Fibroblast of lung (primary cell): ENCODE measurements around the gene ANO1. TPM values are rescaled to one million over a fixed set of nuclear protein-coding genes. Genes with fewer than 3 reads are reported as not detected.

Experiments used
- DNase-seq, 2 donors: peaks; one replicate each; pipeline versions ENCODE4 v3.0.0 to v3.0.0-alpha.2; 2010; ENCODE audit warnings: low read depth in 2 of 2
- H2AFZ ChIP-seq: 2 replicates; pipeline ENCODE4 v1.5.1; 2012; ENCODE audit warnings: low read length, control low read depth, inconsistent platforms
- H3K27ac ChIP-seq: 2 replicates; pipeline ENCODE4 v1.5.1; 2011; ENCODE audit warnings: low read length, control low read depth; ENCODE audit not compliant: insufficient read depth
- H3K27me3 ChIP-seq: 2 replicates; pipeline ENCODE4 v1.5.1; 2011; ENCODE audit warnings: mild to moderate bottlenecking, low read length; ENCODE audit not compliant: control insufficient read depth, insufficient read depth
- H3K36me3 ChIP-seq: 2 replicates; pipeline ENCODE4 v1.5.1; 2011; ENCODE audit warnings: low read length; ENCODE audit not compliant: control insufficient read depth, insufficient read depth
- H3K4me1 ChIP-seq: 2 replicates; pipeline ENCODE4 v1.5.1; 2011; ENCODE audit warnings: low read length; ENCODE audit not compliant: control insufficient read depth, insufficient read depth; ENCODE audit errors: extremely low read depth
- H3K4me2 ChIP-seq: 2 replicates; pipeline ENCODE4 v1.5.1; 2011; ENCODE audit warnings: low read length, control low read depth; ENCODE audit not compliant: insufficient read depth; ENCODE audit errors: extremely low read depth
- H3K4me3 ChIP-seq, 4 experiments: fragments of 200-600 bp in 1 of 4; sonication (generic) in 1 of 4; replicated peaks in 1 of 4; 2 replicates each; pipeline ENCODE4 v1.5.1; 2011 to 2016; ENCODE audit warnings: low read length in 4 of 4, low read depth in 3 of 4, mild to moderate bottlenecking in 3 of 4, control low read depth in 2 of 4, inconsistent platforms in 1 of 4, mixed read lengths in 1 of 4; ENCODE audit not compliant: insufficient read depth in 1 of 4; ENCODE audit errors: control extremely low read depth in 1 of 4
- H3K79me2 ChIP-seq: 2 replicates; pipeline ENCODE4 v1.5.1; 2012; ENCODE audit warnings: mild to moderate bottlenecking, low read length, inconsistent platforms; ENCODE audit not compliant: control insufficient read depth, insufficient read depth
- H3K9ac ChIP-seq: 2 replicates; pipeline ENCODE4 v1.5.1; 2011; ENCODE audit warnings: mild to moderate bottlenecking, low read length, control low read depth; ENCODE audit not compliant: insufficient read depth
- H3K9me3 ChIP-seq: 2 replicates; pipeline ENCODE4 v1.5.1; 2012; ENCODE audit warnings: low read depth, low read length; ENCODE audit not compliant: control insufficient read depth, insufficient read depth
- H4K20me1 ChIP-seq: 2 replicates; pipeline ENCODE4 v1.5.1; 2011; ENCODE audit warnings: low read length; ENCODE audit not compliant: control insufficient read depth, insufficient read depth; ENCODE audit errors: extremely low read depth
- EZH2 ChIP-seq: IDR thresholded peaks from 2 replicates; pipeline ENCODE4 v1.5.1; 2012; ENCODE audit warnings: low read length, control low read depth, mild to moderate bottlenecking; ENCODE audit errors: missing control alignments
- polyA plus RNA-seq, 2 donors: library from polyadenylated mRNA; depleted of rRNA in 1 of 2; stranded (reverse) in 1 of 2; unstranded in 1 of 2; fragments of >200 nt; gene quantifications; 2 replicates each; pipeline ENCODE4 v1.2.1, GENCODE V29; 2011 to 2012; ENCODE audit warnings: missing spikeins in 1 of 2
- total RNA-seq: library from RNA; depleted of rRNA; stranded (reverse); fragments of >200 nt; gene quantifications from 2 replicates; pipeline ENCODE4 v1.2.1, GENCODE V29; 2014
- TF ChIP-seq, protein P1 (sequence below), 2 donors: IDR thresholded peaks in 1 of 2; conservative IDR thresholded peaks in 1 of 2; 1 replicate in 1 of 2; 2 replicates in 1 of 2; pipeline ENCODE4 v1.5.1; 2011 to 2012; ENCODE audit warnings: low read length in 2 of 2, control low read depth in 1 of 2, inconsistent platforms in 1 of 2, low read depth in 1 of 2, mild to moderate bottlenecking in 1 of 2

ANO1 gene
- total and polyA plus RNA-seq, 2 donors (not counting 1 experiment from before 2014, with no cell fraction given), result 0.99 to 4.1 TPM

DNA sequence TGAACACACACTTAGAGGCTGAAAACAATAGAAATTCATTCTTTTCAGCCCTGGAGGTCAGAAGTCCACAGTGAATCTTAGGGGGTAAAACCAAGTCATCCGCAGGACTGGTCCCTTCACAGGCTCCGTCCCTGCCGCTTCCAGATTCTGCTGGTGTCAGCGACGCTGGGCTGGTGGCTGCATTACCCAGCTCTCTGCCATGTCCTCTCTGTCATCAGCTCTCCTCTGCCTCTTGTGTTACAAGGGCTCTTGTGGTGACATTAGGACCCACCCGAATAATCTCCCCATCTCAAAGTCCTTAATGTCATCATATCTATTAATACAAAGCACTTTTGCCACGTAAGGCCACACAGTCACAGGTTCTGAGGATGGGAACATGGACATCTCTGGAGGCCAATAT, 47.7 kb upstream of the ANO1 start:
- Histone ChIP-seq H4K20me1 (no peaks in the 10 kb centered on the region), H2AFZ (no peak overlapping the region), H3K79me2 (no peaks in the 10 kb centered on the region), H3K36me3 (no peaks in the 10 kb centered on the region), H3K27me3 (no peaks in the 10 kb centered on the region), H3K4me2 (no peak overlapping the region), H3K4me3 (no peak overlapping the region), H3K9me3 (no peaks in the 10 kb centered on the region), H3K9ac (no peak overlapping the region), H3K4me1 (no peaks in the 10 kb centered on the region), H3K27ac (no peak overlapping the region)
- TF ChIP-seq, protein P1, sequence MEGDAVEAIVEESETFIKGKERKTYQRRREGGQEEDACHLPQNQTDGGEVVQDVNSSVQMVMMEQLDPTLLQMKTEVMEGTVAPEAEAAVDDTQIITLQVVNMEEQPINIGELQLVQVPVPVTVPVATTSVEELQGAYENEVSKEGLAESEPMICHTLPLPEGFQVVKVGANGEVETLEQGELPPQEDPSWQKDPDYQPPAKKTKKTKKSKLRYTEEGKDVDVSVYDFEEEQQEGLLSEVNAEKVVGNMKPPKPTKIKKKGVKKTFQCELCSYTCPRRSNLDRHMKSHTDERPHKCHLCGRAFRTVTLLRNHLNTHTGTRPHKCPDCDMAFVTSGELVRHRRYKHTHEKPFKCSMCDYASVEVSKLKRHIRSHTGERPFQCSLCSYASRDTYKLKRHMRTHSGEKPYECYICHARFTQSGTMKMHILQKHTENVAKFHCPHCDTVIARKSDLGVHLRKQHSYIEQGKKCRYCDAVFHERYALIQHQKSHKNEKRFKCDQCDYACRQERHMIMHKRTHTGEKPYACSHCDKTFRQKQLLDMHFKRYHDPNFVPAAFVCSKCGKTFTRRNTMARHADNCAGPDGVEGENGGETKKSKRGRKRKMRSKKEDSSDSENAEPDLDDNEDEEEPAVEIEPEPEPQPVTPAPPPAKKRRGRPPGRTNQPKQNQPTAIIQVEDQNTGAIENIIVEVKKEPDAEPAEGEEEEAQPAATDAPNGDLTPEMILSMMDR (conservative IDR thresholded peaks at IDR 0.05 in 1 of 2, IDR thresholded peaks at IDR 0.05 in 1 of 2; ENCODE audit: low read depth in 1 of 2, low read length in 2 of 2), result no peak
- no peak for TF ChIP-seq EZH2
- DNase-seq, result no peak

DNA sequence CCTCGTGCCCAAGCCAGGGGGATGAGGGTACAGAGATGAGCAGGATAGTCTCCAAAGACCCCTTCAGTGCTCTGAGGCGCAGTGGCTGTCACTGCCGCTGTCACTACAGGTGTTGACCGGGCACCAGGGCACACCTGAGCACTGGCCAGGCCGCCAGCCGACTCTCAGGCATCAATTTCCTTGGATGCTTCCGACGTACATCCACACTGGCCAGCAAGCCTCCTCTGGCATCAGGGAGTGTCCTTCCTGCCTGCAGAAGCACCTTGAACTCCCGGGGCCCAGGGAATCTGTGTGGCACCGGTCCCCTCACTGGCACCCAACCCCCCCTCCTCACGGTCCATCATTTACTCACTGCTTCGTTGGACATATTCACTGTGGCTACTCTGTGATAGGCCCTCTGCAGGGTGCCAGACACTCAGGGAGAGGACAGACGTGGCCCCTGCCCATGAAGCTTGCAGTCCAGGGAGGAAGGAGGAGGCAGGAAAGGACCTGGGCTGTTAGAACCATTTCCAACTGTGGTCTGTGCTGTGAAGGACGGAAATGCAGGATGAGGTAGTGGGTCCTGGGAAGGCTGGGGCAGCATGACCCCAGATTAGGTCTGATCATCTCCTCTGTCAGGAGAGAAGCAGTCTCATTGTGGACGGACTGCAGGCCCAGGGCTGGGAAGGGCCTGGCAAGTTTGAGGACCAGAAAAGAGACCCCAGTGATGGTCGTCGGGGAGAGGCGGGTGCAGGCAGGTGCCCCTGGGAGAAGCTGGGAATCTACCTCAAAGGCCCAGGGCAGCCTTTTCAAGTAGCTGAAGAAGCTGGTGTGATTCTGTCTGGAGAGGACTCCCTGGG, 46.3 kb upstream of the ANO1 start:
- no peaks in the 10 kb centered on the region for H3K79me2 ChIP-seq
- H3K27me3 ChIP-seq, result no peaks in the 10 kb centered on the region
- H3K27ac ChIP-seq, result no peak overlapping the region
- H2AFZ ChIP-seq, result no peak overlapping the region
- H3K4me2 ChIP-seq, result no peak overlapping the region
- no peaks in the 10 kb centered on the region for H3K9me3 ChIP-seq
- H3K36me3 ChIP-seq, result no peaks in the 10 kb centered on the region
- no peak overlapping the region for H3K4me3 ChIP-seq
- H3K4me1 ChIP-seq, result no peaks in the 10 kb centered on the region
- H4K20me1 ChIP-seq, result no peaks in the 10 kb centered on the region
- TF ChIP-seq, protein P1 (conservative IDR thresholded peaks at IDR 0.05 in 1 of 2, IDR thresholded peaks at IDR 0.05 in 1 of 2; ENCODE audit: low read depth in 1 of 2, low read length in 2 of 2), result no peak
- no peak for DNase-seq
- H3K9ac ChIP-seq, result no peak overlapping the region

DNA sequence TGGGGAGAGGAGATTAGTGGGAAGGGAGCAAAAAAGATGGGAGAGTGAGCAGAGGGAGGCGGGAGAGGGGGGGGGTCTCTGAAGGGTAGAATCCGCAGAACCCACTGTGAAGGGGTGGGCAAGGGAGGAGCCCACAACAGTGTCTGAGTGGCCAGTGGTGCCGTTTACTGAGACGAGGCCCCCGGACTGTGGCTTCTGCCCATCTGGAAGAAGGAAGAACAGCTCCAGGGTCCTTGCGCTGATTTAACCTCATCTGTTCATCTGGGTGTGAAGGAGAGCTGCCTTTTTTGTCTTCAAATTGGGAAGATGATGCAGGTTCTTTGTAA, 45.7 kb upstream of the ANO1 start:
- peaks cover 2% of the 10 kb centered on the region for H3K27me3 ChIP-seq
- H3K36me3 ChIP-seq, result no peaks in the 10 kb centered on the region
- no peaks in the 10 kb centered on the region for H3K79me2 ChIP-seq
- TF ChIP-seq EZH2, result no peak
- TF ChIP-seq, protein P1 (conservative IDR thresholded peaks at IDR 0.05 in 1 of 2, IDR thresholded peaks at IDR 0.05 in 1 of 2; ENCODE audit: low read depth in 1 of 2, low read length in 2 of 2), result no peak
- no peak overlapping the region for H2AFZ ChIP-seq
- no peak for DNase-seq
- no peaks in the 10 kb centered on the region for H4K20me1 ChIP-seq
- H3K27ac ChIP-seq, result no peak overlapping the region
- H3K4me2 ChIP-seq, result no peak overlapping the region
- no peak overlapping the region for H3K4me3 ChIP-seq
- H3K9me3 ChIP-seq, result no peaks in the 10 kb centered on the region
- no peak overlapping the region for H3K9ac ChIP-seq
- H3K4me1 ChIP-seq, result no peaks in the 10 kb centered on the region
